Measurements from ENCODE around the gene MAGI1. TPM values are rescaled to one million over a fixed set of nuclear protein-coding genes. Genes with fewer than 3 reads are reported as not detected.

MAGI1 gene
- total RNA-seq, 3 donors from 2014 or later: 22.1 to 94.4 (median 70.5) TPM

DNA sequence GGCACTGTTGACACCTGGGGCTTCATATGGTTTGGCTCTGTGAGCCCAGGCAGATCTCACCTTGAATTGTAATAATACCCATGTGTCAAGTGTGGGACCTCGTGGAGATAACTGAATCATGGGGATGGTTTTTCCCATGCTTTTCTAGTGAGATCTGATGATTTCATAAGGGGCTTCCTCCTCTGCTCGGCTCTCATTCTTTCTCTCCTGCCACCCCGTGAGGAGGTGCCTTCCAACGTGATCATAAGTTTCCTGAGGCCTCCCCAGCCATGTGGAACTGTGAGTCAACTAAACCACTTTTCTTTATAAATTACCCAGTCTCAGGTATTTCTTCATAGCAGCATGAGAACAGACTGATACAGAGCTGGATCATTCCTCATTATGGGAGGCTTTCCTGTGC is 695.0 kb downstream of the MAGI1 start:
- no peak for DNase-seq (ENCODE audit: low spot score in 2 of 2)
- no peak overlapping the region for H3K4me3 ChIP-seq
- no peaks in the 10 kb centered on the region for H3K9me3 ChIP-seq
- TF ChIP-seq POLR2A (IDR thresholded peaks at IDR 0.05): no peak
- TF ChIP-seq POLR2AphosphoS5 (IDR thresholded peaks at IDR 0.05): no peak
- TF ChIP-seq, protein P1, sequence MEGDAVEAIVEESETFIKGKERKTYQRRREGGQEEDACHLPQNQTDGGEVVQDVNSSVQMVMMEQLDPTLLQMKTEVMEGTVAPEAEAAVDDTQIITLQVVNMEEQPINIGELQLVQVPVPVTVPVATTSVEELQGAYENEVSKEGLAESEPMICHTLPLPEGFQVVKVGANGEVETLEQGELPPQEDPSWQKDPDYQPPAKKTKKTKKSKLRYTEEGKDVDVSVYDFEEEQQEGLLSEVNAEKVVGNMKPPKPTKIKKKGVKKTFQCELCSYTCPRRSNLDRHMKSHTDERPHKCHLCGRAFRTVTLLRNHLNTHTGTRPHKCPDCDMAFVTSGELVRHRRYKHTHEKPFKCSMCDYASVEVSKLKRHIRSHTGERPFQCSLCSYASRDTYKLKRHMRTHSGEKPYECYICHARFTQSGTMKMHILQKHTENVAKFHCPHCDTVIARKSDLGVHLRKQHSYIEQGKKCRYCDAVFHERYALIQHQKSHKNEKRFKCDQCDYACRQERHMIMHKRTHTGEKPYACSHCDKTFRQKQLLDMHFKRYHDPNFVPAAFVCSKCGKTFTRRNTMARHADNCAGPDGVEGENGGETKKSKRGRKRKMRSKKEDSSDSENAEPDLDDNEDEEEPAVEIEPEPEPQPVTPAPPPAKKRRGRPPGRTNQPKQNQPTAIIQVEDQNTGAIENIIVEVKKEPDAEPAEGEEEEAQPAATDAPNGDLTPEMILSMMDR (IDR thresholded peaks at IDR 0.05): no peak
- intact Hi-C loops (cut with DNase I; ENCODE audit: low total_unique reads): no loop called here
- no peaks in the 10 kb centered on the region for H3K36me3 ChIP-seq
- H3K27me3 ChIP-seq: no peaks in the 10 kb centered on the region
- H3K4me1 ChIP-seq: no peaks in the 10 kb centered on the region
- H3K27ac ChIP-seq: no peak overlapping the region

DNA sequence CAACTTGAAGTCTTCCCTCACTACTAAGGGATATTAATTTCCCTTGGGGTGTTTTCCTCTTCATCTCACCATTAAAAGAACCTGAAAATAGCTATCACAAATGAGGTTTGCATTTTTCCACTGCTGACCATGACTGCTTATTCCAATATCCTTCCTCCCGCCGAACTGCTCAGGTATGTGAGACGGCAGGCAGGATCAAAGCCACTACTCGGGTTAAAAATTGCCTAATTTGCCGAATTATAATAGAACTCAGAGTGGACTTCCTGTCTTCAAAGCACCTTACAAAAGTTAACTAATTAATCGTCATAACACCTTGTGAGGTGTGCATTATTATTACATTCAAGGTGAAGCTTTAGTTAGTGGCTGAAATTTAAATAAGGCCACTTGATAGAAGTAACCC is 695.7 kb downstream of the MAGI1 start:
- TF ChIP-seq POLR2A (IDR thresholded peaks at IDR 0.05) (no peak), POLR2AphosphoS5 (IDR thresholded peaks at IDR 0.05) (no peak)
- TF ChIP-seq, protein P1 (IDR thresholded peaks at IDR 0.05): no peak
- H3K36me3 ChIP-seq: no peaks in the 10 kb centered on the region
- H3K9me3 ChIP-seq: no peaks in the 10 kb centered on the region
- intact Hi-C loops (cut with DNase I; ENCODE audit: low total_unique reads): no loop called here
- no peaks in the 10 kb centered on the region for H3K4me1 ChIP-seq
- no peak for DNase-seq (ENCODE audit: low spot score in 2 of 2)
- H3K27me3 ChIP-seq: no peaks in the 10 kb centered on the region
- H3K27ac ChIP-seq: no peak overlapping the region
- no peak overlapping the region for H3K4me3 ChIP-seq

DNA sequence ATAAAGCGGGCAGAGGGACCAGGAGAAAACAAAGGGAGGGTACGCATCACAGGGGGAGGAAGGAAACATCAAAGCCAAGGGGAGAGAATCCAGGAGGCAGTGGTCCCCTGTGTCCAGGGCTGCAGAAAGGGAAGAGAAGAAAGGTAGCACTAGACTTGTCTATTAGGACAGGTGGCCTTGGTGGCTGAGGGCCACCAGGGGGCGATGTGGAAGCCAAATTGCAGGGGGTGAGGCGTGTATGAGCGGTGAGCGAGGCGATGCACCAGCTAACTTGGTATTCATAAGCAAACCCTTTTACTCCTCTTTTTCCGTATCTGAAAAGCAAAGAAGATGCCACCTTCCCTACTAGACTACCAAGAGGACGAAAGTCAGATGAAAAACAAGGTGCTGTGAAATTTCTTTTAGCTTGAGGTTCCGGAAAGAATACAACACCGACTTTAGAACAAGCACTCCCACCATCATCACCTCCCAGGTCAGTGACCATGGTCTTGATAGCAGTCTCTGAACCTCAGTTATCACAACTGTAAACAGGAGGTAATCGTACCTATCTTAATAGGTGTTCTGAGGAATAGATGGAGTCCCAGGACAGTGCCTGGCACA is 696.5 kb downstream of the MAGI1 start:
- TF ChIP-seq POLR2AphosphoS5 (IDR thresholded peaks at IDR 0.05) (no peak), POLR2A (IDR thresholded peaks at IDR 0.05) (no peak)
- TF ChIP-seq, protein P1 (IDR thresholded peaks at IDR 0.05): peak in 1 of 3 donors; percentile 38
- intact Hi-C loops (cut with DNase I; ENCODE audit: low total_unique reads): no loop called here
- H3K27ac ChIP-seq: no peak overlapping the region
- no peak overlapping the region for H3K4me3 ChIP-seq
- H3K36me3 ChIP-seq: no peaks in the 10 kb centered on the region
- no peaks in the 10 kb centered on the region for H3K27me3 ChIP-seq
- DNase-seq (ENCODE audit: low spot score in 2 of 2): peak in 1 of 2 donors; percentile 55
- H3K9me3 ChIP-seq: no peaks in the 10 kb centered on the region
- no peaks in the 10 kb centered on the region for H3K4me1 ChIP-seq

DNA sequence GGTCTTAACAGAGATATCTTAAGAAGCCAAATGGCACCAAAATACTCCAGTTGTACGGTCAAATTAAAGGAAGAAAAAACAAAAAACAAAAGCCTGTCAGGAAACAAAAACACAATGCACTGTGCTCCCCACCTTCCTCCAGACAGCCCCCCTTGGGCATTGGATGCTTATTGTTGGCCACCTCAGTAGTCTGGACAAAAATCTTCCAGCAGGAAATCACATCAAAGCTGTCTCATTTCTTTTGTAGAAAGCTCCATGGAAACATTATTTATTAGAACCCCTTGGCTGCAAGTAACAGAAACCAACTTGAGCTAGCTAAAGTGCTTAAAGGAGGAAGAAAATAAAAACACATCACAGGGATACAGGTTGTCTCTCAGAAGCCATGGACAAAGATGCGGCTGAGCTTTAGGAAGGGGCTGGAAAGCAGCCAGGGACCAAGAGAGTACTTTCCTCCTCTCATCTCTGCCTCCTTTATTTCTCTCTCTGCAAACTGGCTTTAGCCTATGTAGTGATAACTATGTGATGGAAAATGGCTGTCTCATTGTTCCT is 699.5 kb downstream of the MAGI1 start:
- intact Hi-C loops (cut with DNase I; ENCODE audit: low total_unique reads): no loop called here
- H3K27ac ChIP-seq: no peak overlapping the region

DNA sequence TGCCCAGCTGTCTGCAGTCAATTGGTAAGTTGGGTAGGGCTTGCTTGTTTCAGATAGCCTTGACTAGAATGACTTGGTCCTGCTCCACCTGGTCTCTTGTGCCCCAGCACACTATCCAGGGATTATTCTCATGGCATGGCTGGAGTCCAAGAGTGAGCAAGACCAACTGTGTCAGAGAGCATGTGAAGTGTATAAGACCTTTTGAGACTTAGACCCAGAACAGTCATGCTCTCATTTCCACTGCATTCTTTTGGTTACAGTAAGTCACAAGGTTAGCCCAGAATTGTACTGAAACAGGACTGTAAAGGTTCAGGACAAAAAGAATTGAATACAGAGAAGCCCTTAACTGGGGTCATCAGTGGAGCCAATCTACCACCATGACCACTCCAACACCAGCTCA is 700.1 kb downstream of the MAGI1 start:
- no peak for TF ChIP-seq POLR2AphosphoS5 (IDR thresholded peaks at IDR 0.05)
- TF ChIP-seq, protein P1 (IDR thresholded peaks at IDR 0.05): no peak
- TF ChIP-seq POLR2A (IDR thresholded peaks at IDR 0.05): no peak
- no peak overlapping the region for H3K27ac ChIP-seq
- DNase-seq (ENCODE audit: low spot score in 2 of 2): no peak
- H3K36me3 ChIP-seq: no peaks in the 10 kb centered on the region
- H3K4me3 ChIP-seq: no peak overlapping the region
- intact Hi-C loops (cut with DNase I; ENCODE audit: low total_unique reads): no loop called here
- no peaks in the 10 kb centered on the region for H3K27me3 ChIP-seq
- no peaks in the 10 kb centered on the region for H3K9me3 ChIP-seq
- no peaks in the 10 kb centered on the region for H3K4me1 ChIP-seq

More for the DNA sequence above, 699.5 kb downstream of the MAGI1 start:
- H3K9me3 ChIP-seq: no peaks in the 10 kb centered on the region
- no peaks in the 10 kb centered on the region for H3K4me1 ChIP-seq
- H3K4me3 ChIP-seq: no peak overlapping the region
- TF ChIP-seq POLR2A (IDR thresholded peaks at IDR 0.05) (no peak), POLR2AphosphoS5 (IDR thresholded peaks at IDR 0.05) (no peak)
- TF ChIP-seq, protein P1 (IDR thresholded peaks at IDR 0.05): no peak
- no peak for DNase-seq (ENCODE audit: low spot score in 2 of 2)
- H3K27me3 ChIP-seq: no peaks in the 10 kb centered on the region
- no peaks in the 10 kb centered on the region for H3K36me3 ChIP-seq

All from breast epithelium (tissue), 4 donors.